Esophagus (tissue), 2 donors: ENCODE measurements around the gene KRTAP3-1. TPM values are rescaled to one million over a fixed set of nuclear protein-coding genes. Genes with fewer than 3 reads are reported as not detected.

Experiments used
- H3K27ac ChIP-seq, 2 donors: one replicate each; pipeline ENCODE4 v1.5.1; 2013; ENCODE audit warnings: low read depth in 2 of 2, mild to moderate bottlenecking in 2 of 2, inconsistent platforms in 1 of 2, low read length in 1 of 2, moderate library complexity in 1 of 2
- H3K27me3 ChIP-seq, 2 donors: one replicate each; pipeline ENCODE4 v1.6.1; 2013; ENCODE audit warnings: low read length in 2 of 2, control low read depth in 1 of 2, mild to moderate bottlenecking in 1 of 2; ENCODE audit not compliant: insufficient read depth in 2 of 2, control insufficient read depth in 1 of 2
- H3K36me3 ChIP-seq, 2 donors: one replicate each; pipeline ENCODE4 v1.6.1; 2013; ENCODE audit warnings: low read length in 1 of 2; ENCODE audit not compliant: control insufficient read depth in 2 of 2, insufficient read depth in 2 of 2
- H3K4me1 ChIP-seq, 2 donors: one replicate each; pipeline ENCODE4 v1.6.1; 2013; ENCODE audit warnings: low read length in 1 of 2; ENCODE audit not compliant: control insufficient read depth in 2 of 2, insufficient read depth in 2 of 2
- H3K4me3 ChIP-seq, 2 donors: one replicate each; pipeline ENCODE4 v1.5.1; 2013; ENCODE audit warnings: low read length in 2 of 2, mild to moderate bottlenecking in 2 of 2, low read depth in 1 of 2, moderate library complexity in 1 of 2
- H3K9me3 ChIP-seq, 2 donors: one replicate each; pipeline ENCODE4 v1.6.1; 2013; ENCODE audit warnings: mild to moderate bottlenecking in 2 of 2, low read depth in 1 of 2, low read length in 1 of 2, moderate library complexity in 1 of 2; ENCODE audit not compliant: control insufficient read depth in 2 of 2, insufficient read depth in 1 of 2
- WGBS, 2 donors: extraction: QIAGEN DNeasy Blood & Tissue Kit; methylation state at CpG; one replicate each; pipeline ENCODE4 v1.1.7; 2013; 5-methylcytosine and 5-hydroxymethylcytosine counted together
- polyA plus RNA-seq, 2 donors: library from polyadenylated mRNA; stranded (reverse); fragments of 200-250 nt; gene quantifications; one replicate each; pipeline ENCODE4 v1.2.3, GENCODE V29; 2013
- donor health status: healthy with polysubstance abuse.
- donor health status: Bipolar disorder and iron deficiency.

Gene KRTAP3-1
- polyA plus RNA-seq, 2 donors, result 0.39 TPM; not detected in 1

- H3K4me3 ChIP-seq, result no peak overlapping the region
- WGBS, 2 donors, result 40% methylated on average over 1 of the region's 1 CpG
- H3K36me3 ChIP-seq, result no peaks in the 10 kb centered on the region
- no peak overlapping the region for H3K27ac ChIP-seq
- no peaks in the 10 kb centered on the region for H3K4me1 ChIP-seq
- no peaks in the 10 kb centered on the region for H3K9me3 ChIP-seq
- no peaks in the 10 kb centered on the region for H3K27me3 ChIP-seq
Measured at GRCh38 chr17:40963838-40964237, 45.1 kb downstream of the KRTAP3-1 start.

- H3K27me3 ChIP-seq, result no peaks in the 10 kb centered on the region
- H3K9me3 ChIP-seq, result no peaks in the 10 kb centered on the region
- no peak overlapping the region for H3K4me3 ChIP-seq
- 85 to 94% methylated on average over 4 of the region's 4 CpGs for WGBS, 2 donors
- no peaks in the 10 kb centered on the region for H3K36me3 ChIP-seq
- no peak overlapping the region for H3K27ac ChIP-seq
- H3K4me1 ChIP-seq, result peaks cover 2% of the 10 kb centered on the region in 2 donors
Measured at GRCh38 chr17:40962059-40962561, 46.8 kb downstream of the KRTAP3-1 start.

GRCh38 chr17:40961591-40961990, 47.3 kb downstream of the KRTAP3-1 start:
- Histone ChIP-seq H3K36me3 (no peaks in the 10 kb centered on the region), H3K27me3 (no peaks in the 10 kb centered on the region), H3K9me3 (no peaks in the 10 kb centered on the region), H3K27ac (no peak overlapping the region), H3K4me3 (no peak overlapping the region), H3K4me1 (peaks cover 2% of the 10 kb centered on the region in 2 donors)
- WGBS, 2 donors, result 75 to 94% methylated on average over 1 of the region's 1 CpG

GRCh38 chr17:40960144-40960543, 48.8 kb downstream of the KRTAP3-1 start:
- no peaks in the 10 kb centered on the region for H3K9me3 ChIP-seq
- H3K36me3 ChIP-seq, result no peaks in the 10 kb centered on the region
- no peaks in the 10 kb centered on the region for H3K27me3 ChIP-seq
- peak overlapping the region in 1 of 2 donors; percentile 13 for H3K27ac ChIP-seq
- H3K4me3 ChIP-seq, result no peak overlapping the region
- WGBS, 2 donors, result 80 to 83% methylated on average over 10 of the region's 10 CpGs
- peaks cover 2% of the 10 kb centered on the region in 2 donors for H3K4me1 ChIP-seq

Other genes with a start within 250 kb of the KRTAP3-1 start
- not detected for gene KRT26, start 236.9 kb downstream of the KRTAP3-1 start, polyA plus RNA-seq
- under 1 TPM in 1 of 2 donors, not detected in 1; 0.05 TPM for gene KRT27, start 226.6 kb downstream of the KRTAP3-1 start, polyA plus RNA-seq
- gene KRT28, start 209.2 kb downstream of the KRTAP3-1 start, polyA plus RNA-seq, result not detected
- gene KRT10, start 186.5 kb downstream of the KRTAP3-1 start, polyA plus RNA-seq, result 10 to 100 TPM; 30.1 to 41.2 TPM
- not detected for gene KRT12, start 141.9 kb downstream of the KRTAP3-1 start, polyA plus RNA-seq
- gene KRT20, start 123.9 kb downstream of the KRTAP3-1 start, polyA plus RNA-seq, result under 1 TPM; 0.07 to 0.28 TPM
- 10 to 100 TPM in 1 of 2 donors, 1 to 10 TPM in 1; 5.1 to 23.6 TPM for gene KRT23, start 71.5 kb downstream of the KRTAP3-1 start, polyA plus RNA-seq
- not detected for gene KRT39, start 42.2 kb downstream of the KRTAP3-1 start, polyA plus RNA-seq
- gene KRT40, start 24.8 kb downstream of the KRTAP3-1 start, polyA plus RNA-seq, result under 1 TPM; 0.18 to 0.20 TPM
- not detected for gene KRTAP3-3, start 15.0 kb downstream of the KRTAP3-1 start, polyA plus RNA-seq
- gene KRTAP3-2, start 9.2 kb downstream of the KRTAP3-1 start, polyA plus RNA-seq, result 10 to 100 TPM in 1 of 2 donors, 1 to 10 TPM in 1; 1.8 to 43.5 TPM
- under 1 TPM in 1 of 2 donors, not detected in 1; 0.09 TPM for gene KRTAP1-5, start 18.1 kb upstream of the KRTAP3-1 start, polyA plus RNA-seq
- not detected for gene KRTAP1-4, start 21.1 kb upstream of the KRTAP3-1 start, polyA plus RNA-seq
- gene KRTAP1-3, start 25.7 kb upstream of the KRTAP3-1 start, polyA plus RNA-seq, result not detected
- gene KRTAP1-1, start 32.3 kb upstream of the KRTAP3-1 start, polyA plus RNA-seq, result under 1 TPM; 0.04 to 0.16 TPM
- gene KRTAP2-1, start 38.2 kb upstream of the KRTAP3-1 start, polyA plus RNA-seq, result not detected
- gene KRTAP2-2, start 46.1 kb upstream of the KRTAP3-1 start, polyA plus RNA-seq, result not detected
- under 1 TPM in 1 of 2 donors, not detected in 1; 0.10 TPM for gene KRTAP2-3, start 51.0 kb upstream of the KRTAP3-1 start, polyA plus RNA-seq
- not detected for gene KRTAP2-4, start 56.8 kb upstream of the KRTAP3-1 start, polyA plus RNA-seq
- gene KRTAP4-7, start 75.0 kb upstream of the KRTAP3-1 start, polyA plus RNA-seq, result not detected
- gene KRTAP4-8, start 89.0 kb upstream of the KRTAP3-1 start, polyA plus RNA-seq, result not detected
- not detected for gene KRTAP4-16, start 93.1 kb upstream of the KRTAP3-1 start, polyA plus RNA-seq
- gene KRTAP4-9, start 96.3 kb upstream of the KRTAP3-1 start, polyA plus RNA-seq, result not detected
- gene KRTAP4-11, start 109.2 kb upstream of the KRTAP3-1 start, polyA plus RNA-seq, result not detected
- gene KRTAP4-12, start 115.1 kb upstream of the KRTAP3-1 start, polyA plus RNA-seq, result not detected
- gene KRTAP4-6, start 131.4 kb upstream of the KRTAP3-1 start, polyA plus RNA-seq, result not detected
- not detected for gene KRTAP4-5, start 140.7 kb upstream of the KRTAP3-1 start, polyA plus RNA-seq
- not detected for gene KRTAP4-4, start 151.6 kb upstream of the KRTAP3-1 start, polyA plus RNA-seq
- not detected for gene KRTAP4-3, start 159.1 kb upstream of the KRTAP3-1 start, polyA plus RNA-seq
- gene KRTAP4-2, start 169.1 kb upstream of the KRTAP3-1 start, polyA plus RNA-seq, result not detected
- not detected for gene KRTAP4-1, start 175.8 kb upstream of the KRTAP3-1 start, polyA plus RNA-seq
- gene KRTAP9-1, start 180.8 kb upstream of the KRTAP3-1 start, polyA plus RNA-seq, result not detected
- not detected for gene KRTAP9-2, start 217.5 kb upstream of the KRTAP3-1 start, polyA plus RNA-seq
- gene KRTAP9-3, start 223.3 kb upstream of the KRTAP3-1 start, polyA plus RNA-seq, result not detected
- not detected for gene KRTAP9-8, start 228.9 kb upstream of the KRTAP3-1 start, polyA plus RNA-seq
- not detected for gene KRTAP9-4, start 240.6 kb upstream of the KRTAP3-1 start, polyA plus RNA-seq
- not detected for gene KRTAP9-9, start 246.3 kb upstream of the KRTAP3-1 start, polyA plus RNA-seq